Effector CD8-positive, alpha-beta T cell (primary cell): ENCODE data around the gene RAI1.

Experiments
- DNase-seq: peaks from one replicate; lab custom pipeline; 2025; lab: John Stamatoyannopoulos, UW

RAI1 gene

DNA sequence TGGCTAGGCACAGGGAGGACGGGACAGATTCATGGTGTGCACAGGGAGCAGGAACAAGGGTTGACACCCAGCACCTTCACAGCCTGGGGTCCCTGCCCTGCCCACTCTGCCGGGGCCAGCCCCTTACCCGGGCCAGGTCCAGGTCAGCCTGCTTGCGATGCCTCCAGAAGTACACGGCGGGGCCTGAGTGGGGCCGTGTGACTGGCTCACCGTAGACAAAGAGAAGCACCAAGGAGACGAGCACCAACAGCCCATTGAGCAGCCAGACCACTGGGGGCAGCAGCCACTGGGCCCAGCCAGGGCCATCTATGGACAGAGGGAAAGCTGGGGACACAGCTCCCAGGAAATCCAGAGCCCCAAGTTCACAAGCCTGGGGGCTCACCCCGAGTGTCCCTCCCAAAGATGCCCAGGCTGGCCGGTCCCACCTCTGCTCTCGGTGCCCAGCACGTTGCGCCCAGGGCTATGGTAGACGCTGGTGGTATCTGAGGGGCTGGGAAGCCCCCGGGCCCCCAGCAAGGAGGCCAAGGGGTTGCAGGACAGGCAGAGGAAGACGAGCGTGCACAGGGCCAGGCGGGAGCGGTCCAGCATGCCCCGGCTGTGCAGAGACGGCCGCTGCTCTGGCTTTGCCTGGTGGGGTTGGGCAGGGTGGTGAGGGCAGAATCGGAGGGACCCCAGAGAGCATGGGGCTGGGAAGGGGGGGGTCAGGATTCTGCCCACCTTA is 135.7 kb downstream of the RAI1 start:
- no peak for DNase-seq

DNA sequence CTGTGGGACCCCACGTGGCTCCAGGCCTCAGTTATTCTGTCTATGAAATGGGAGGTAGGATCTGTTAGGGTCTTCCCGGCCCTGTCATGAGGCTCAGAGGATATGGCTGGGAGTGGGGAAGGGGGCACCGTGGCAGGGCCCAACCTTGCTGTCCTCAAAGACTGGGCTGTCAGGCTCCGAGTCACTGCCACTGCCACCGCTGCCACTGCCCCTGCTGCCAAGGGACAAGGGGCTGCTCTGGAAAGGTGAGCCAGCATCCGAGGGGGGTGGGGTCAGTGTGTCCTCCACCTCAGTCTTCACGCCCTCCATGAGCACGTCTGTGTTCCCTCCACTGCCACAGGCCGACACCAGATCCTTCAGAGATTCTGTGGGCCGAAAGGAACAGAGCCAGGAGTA is 136.3 kb downstream of the RAI1 start:
- no peak for DNase-seq

DNA sequence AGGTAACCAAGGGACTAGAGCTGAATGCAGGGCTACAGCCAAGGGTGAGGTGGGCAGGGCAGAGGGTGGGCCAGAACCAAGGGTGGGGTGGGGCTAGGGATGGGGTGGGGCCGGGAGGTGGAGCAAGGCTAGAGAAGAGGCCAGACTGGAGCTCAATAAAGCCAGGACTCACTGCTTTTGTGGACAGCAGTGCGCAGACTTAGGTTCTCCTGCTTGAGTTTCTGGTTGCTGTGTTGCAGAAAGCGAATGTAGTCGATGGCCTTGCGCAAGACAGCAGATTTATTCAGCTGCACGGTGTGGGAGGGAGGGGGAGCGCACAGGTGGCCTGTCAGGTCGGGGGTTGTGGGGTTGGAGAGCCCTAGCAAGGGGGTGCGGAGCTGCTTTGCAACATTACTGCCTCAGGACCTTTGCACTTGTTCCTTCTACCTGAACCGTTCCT is 136.8 kb downstream of the RAI1 start:
- DNase-seq = no peak

DNA sequence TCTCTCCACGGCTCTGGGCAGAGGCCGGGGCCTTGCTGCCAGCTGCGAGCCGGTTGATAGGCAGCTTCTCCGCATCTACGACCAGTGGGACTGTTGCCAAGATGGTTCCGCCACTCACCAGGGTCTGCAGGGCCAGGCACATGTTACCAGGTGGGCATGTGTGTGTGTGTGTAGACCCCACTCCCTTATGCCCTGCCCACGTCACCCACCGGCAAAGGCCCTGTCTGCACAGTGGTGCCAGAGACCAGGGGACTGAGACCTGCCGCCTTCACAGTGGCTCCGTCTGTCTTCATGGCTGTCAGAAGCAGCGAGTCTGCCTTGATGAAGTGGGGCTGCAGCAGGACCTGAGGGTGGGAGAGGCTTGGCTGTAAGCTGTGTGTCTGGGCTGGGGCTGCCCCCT is 137.9 kb downstream of the RAI1 start:
- no peak for DNase-seq

DNA sequence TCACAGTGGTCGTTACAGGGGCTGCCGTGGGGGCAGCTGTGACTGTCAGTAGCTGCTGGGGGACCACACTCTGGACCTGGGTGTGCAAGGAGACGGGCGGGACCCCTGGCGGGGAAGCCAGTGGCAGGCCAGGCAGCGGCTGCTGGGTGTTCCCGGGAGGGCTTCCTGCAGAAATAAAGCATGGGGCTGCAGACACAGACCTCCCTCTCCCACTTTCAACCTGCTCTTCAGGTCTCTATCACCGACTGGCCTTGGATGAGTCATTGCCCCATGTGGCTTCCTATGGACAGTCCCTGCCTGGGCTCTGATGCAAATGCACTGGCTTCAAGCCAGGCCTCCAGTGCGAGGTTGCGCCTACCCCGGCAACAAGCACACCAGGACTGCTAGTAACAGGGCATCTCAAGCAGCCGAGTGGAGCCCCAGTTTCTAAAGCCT is 138.3 kb downstream of the RAI1 start:
- DNase-seq = peak; percentile 31

DNA sequence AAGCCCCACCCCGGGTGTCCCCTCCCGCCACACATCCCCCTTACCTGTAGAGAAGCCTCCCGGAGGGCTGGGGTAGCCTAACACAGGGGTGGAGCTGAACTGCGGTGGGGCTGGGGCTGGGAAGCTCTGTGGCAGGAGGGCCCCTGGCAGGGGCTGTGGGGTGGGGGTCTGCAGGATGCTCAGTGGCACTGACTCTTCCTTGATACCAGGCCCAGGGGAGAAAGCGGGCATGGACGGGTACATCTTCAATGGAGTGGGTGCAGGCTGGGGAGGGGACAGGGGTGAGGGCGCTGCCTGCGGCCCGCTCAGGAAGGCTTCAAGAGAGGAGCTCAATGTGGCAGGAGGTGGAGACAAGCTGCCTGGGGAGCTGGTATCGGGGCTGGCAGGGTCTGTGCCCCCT is 138.8 kb downstream of the RAI1 start:
- no peak for DNase-seq

DNA sequence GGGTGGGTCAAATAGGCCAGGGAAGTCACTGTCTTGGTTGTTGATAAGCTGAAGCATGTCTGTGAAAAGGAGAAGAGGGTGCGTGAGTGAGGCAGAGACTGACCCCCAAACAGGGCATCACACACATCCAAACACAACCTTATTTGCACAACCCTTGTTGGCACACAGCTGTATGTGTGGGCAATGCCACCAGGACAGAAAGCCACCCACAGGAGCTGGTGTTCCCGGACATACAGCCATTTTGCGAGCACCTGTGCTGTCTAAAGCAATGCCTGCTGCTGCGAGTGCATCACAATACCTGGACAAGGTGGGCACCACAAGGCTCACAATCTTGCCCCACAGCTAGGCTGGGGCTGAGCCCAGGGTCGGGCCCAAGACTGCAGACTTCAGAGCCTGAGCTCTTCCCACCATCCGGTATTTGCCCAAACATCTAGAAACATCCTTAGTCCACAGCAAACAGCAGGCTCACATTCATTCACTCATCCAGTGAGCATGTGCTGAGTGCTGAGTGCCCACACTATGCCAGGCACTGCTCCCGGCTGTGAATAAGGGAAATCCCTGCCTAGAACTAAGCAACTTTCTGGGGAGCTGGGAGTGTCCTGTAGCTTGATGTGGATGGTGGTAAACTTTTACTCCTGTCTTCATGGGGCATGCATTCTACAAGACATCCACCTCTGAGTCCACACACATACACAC is 139.4 kb downstream of the RAI1 start:
- DNase-seq = no peak

DNA sequence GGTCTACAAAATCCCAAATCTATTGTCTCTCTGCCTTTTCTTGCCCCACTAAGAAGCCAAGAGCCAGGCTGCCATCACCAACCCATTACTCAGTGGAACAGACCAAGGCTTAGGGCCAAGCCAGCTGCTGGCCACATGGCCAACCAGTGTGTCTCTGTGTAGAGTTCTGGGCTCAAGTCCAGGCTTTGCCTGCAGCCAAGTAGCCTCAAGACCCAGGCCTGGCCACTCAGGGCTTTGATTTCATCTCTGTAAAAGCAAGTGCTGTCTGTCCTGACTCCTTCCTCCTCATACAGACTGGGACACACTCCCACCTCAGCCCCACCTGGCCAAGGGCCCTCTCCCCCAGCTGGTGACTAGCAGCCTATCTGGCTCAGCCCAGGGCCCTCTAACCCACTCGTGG is 140.9 kb downstream of the RAI1 start:
- no peak for DNase-seq

DNA sequence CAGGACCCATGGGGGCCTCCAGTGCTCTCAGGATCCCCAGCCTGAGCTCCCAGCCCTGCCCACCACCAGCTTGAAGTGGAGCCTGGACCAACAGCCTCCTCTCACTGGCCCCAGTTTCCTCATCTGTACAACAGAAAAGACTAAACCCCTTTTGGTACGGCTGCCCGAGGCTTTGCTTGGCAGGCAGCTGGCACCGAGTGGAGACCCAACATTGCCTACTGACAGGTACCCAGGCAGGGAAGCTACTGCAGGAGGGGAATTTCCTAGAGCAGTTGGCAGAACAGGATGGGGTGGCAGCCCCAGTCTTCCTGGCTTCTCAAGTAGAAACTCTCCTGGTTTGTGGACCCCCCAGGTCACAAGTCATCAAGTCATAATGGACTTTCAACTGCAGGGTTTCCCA is 141.4 kb downstream of the RAI1 start:
- no peak for DNase-seq

DNA sequence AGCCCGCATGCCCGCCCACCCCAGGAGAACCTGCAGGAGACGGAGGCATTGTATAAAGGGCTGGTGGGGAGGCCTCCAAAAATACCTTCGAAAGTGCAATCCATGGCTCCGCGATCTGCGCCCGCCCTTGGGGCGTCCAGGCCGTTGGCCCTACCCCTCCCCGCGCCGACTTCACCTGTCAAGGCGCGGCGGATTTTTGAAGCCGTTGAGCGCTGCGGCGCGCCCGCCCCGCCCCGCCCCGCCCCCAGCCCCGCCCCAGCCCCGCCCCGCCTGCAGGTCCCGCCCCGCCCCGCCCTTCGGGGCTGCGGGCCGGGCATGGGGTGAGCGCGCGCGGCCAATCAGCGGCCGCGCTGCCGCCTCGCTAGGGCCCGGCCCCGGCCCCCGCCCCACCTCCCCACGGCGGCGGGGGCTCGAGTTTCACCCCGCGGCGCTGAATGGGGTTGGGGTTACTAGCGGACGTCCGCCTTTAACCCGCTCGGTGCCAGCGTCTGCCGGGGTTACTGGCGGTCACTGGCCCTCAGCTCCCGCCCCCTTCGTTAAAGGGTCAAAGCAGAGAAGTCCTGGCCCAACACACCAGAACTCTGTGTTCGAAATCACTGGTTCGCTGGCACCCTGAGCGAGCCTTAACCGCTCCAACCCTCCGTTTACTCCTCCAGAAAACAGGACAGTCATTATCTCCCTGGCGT is 142.3 kb downstream of the RAI1 start:
- DNase-seq = peak; percentile 79

DNA sequence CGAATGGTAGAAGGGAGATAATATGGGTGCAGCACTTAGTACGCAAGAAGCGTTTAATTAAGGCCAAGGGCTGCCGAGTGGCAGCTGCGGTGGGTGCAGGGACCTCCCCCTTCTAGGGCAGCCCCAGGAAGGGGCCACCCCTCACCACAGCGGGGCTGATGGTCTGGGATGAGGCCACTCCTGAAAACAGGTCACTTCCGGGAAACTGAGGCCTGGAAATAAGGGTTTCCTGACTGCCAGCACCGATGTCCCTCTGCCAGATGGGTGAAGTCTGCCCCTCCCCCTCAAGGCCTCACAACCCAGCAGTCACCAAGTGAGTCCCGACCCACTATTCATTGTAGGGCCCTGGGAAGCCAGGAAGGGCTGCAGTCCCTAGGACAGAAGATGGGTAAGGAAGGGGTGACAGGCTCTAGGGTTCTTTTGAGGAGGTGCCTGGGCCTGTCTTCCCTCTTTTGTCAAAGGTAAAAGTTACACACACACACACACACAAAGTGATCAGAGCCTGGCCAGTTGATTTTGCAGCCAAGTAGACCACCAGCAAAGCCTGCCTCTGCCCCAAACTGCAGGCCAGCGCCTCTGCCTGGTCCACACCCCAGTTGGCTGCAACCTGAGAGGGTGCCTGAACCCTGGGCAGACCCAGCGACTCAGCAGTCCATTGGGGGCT is 143.0 kb downstream of the RAI1 start:
- DNase-seq = no peak

DNA sequence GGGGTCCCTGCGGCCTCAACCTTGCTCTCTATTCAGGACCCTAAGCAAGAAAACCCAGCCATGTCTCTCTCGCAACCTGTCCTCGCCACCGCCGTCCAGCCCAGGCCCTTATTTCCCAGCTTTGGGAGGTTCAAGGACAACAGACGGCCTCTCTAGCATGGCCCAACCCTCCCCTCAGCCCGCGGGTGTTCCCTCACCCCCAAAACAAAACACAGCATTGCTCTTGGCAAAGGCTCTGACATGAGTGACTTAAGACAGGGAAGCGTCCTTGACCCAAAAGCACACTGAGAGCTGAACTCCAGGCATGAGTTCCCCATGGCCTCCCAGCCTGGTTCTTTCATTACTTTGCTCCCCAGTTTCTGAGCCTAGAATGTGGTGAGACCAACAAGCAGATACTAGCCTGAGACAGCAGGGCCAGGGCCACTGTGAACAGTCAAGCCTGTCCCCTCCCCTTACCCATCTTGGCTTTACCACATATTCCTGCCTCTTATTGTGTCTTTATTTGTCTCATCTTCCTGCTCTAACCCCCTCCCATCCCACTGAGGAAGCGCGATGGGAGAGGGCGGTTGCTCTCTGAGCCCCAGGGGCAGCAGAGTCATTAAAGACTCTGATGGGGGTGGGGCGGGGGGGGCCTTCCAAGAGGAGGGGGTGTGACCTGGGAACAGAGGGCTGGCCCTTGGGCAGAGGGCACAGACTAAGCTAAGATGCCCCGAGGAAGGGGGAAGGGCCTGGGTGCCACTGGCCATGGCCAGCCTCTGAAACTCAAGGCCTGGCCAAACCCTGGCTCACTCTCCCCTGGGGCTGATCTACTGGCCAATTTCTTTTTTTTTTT is 143.7 kb downstream of the RAI1 start:
- no peak for DNase-seq

DNA sequence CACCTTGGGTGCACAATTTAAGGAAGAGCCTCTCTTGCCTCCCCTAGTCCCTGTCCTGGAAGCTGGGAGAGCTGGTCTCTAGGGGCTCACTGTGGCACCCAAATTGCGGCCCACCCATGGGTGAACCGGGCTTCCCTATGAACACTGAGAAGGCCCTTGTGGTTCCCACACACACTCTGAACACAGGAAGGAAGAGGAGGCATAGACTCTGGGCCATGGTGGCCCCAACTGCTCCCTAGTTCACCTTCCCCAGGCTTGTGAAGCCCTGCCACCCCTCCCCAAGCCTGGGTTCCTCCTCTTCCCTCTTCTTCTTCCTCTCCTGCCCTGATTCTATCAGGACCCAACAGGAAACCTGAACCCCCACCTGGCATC is 145.1 kb downstream of the RAI1 start:
- DNase-seq = no peak

DNA sequence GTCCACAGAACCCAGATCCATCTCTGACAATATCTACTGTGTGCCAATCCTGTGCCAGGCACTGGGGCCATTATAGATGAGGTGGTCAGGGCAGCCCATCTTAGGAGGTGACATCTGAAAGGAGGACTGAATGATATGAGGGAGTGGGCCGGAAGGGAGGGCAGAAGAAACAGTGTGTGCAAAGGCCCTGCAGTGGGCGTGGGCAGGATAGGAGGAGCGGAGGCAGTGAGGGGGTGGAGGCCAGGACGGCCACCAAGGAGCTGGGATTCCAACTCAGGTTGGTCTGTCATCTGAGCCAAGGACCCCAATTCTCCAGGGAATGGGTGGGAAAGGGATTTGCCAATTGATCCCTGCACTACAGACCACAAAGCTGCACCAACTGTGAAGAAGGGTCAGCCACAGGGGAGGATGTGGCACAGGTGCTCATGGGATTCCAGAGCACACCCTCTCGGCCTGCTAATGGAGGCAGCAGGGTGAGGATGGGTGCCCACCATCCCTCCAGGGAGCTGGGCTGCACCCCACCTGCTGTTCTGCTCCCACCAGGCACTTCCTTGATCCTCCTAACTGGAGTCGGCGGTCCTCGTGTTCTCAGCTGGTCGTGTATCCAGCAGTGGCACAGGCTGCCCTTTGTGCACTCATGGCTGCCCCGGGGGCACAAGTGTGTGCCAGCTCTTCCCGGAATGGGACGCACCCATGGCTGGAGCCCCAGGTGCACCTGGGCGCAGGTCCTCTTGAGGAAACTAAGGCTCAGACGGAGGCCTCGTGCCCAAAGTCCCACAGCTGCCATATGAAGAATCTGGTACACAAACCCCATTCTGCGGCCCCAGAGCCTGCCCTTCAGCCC is 145.9 kb downstream of the RAI1 start:
- no peak for DNase-seq

DNA sequence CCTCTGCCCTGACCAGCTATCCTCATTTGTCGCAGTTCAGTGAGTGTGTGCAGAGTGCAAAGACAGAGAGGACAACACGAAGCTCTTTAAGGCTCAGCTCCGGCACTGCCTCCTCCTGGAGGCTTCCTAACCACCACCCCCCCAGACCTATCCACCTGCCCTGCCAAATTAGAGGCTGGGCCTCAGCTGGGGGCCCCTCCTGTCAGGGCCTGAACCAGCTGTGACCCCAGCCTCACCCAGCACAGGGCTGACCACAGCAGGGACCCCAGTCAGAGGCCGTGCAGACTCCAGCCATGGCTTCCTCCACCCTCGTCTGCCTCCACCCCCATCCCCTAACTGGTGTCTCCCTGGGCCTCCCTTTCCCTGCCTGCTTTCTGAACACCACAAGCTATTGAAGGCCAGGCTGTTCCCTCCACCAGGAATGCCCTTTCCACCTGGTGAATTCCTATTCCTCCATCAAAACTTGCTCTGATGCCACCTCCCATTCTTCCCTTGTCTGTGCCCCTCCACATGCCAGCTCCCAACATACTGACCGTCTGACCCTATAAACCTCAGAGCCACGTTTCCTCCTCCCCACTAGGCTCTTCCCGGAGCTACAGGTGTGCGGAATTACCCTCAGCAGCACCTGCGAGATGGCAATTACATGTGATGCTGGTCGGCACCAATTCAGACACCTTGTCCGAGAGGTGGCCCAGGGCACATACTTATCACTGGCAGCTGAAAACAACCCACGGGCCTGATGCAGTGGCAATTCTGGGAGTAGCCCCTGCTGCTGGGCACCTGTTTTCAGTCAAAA is 146.8 kb downstream of the RAI1 start:
- no peak for DNase-seq

DNA sequence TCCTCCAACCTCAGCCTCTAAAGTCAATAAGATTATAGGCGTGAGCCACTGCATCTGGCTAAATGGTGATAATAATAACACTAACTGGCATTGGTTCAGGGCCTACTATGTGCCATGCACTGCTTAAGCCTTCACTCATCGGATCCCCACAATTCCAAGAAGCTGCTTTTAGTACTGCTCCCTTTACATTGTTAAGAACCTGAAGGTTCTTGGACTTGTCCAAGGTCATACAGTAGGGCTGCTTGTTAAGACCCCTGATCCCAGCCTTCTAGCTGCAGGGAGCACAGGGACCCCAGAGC is 149.0 kb downstream of the RAI1 start:
- no peak for DNase-seq

DNA sequence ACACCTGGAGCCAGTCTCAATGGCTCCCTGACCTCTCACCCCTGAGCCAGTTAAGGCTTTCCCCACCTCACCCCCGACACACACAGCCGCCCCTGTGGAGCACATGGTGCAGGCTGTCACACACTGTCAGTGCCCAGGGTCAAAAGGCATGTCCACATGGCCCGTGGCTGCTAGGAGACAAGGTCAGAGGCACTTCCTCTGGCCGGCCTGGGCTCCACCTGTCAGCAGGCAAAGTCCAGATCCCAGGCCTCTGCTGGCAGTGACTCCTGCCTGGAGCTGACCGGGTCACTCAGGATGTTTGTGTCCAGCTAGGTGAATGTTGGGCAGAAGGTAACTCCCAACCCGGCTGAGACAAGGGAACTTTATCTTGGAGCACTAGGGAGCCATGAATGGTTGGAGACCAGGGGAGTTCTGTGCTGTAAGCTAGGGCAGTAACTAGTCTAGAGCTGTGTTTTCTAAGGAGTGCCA is 149.5 kb downstream of the RAI1 start:
- DNase-seq = no peak

DNA sequence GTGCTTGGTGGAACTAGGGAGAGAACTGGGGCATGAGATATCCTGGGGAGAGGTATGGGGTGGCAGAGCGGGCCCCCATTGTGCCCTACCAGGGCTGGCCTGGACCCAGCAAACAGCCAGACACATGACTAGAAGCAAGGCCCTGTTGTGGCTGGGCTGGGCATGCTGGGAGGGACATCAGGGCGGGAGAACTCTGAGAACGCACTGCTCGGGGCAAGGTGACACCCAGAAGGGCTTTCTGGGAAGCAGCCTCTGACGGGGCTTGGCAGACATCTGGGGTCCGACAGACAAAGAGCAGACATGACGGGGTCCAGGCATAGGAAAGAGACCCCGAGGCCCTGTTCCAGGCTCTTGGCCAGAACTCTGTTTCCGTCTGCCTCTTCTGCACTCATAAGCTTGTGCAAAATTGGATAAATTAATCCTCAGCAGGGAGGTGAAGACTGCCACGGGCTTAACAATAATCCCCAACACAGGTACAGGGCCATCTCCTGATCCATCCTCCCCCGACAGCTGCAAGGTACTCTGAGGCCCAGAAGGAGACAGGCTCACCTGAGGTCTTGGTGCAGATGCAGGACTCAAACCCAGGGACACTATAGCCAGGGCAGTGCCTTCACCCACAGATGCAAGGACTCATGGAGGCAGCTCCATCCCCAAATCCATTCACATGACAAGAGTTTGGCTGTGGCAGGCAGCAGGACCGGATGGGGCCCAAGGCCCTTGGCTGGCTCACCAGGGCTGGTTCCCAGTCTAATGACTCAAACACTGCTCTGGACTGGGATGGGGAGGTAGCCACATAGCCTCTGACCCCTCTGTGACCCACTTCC is 150.2 kb downstream of the RAI1 start:
- no peak for DNase-seq

DNA sequence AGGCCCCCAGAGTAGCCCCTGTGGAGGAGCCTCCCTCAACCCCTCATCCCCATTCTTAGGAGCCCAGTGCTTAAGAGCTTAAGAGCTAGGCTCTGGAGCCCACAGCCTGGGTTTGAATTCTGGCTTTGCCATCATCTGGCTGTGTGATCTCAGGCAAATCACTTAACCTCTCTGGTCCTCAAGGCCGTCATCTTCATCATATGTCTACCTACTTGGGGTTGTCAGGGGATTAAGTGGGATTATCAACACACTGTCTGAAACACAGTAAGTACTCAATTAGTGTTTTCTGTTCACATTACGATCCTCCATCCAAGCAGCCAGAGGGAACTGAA is 150.7 kb downstream of the RAI1 start:
- no peak for DNase-seq
